NCI-H446 treated with DMSO at 0.1 percent for 48 hours (cell line): ENCODE results near the gene SLC6A19.

Experiments used
- DNase-seq: peaks from one replicate; lab custom pipeline; 2025; lab: John Stamatoyannopoulos, UW

Gene SLC6A19

GRCh38 chr5:1195916-1196315, 5.5 kb upstream of the SLC6A19 start:
- no peak for DNase-seq

GRCh38 chr5:1196562-1196961, 4.8 kb upstream of the SLC6A19 start:
- no peak for DNase-seq

- DNase-seq = no peak
Observed at GRCh38 chr5:1197876-1198666, 3.3 kb upstream of the SLC6A19 start.

DNA sequence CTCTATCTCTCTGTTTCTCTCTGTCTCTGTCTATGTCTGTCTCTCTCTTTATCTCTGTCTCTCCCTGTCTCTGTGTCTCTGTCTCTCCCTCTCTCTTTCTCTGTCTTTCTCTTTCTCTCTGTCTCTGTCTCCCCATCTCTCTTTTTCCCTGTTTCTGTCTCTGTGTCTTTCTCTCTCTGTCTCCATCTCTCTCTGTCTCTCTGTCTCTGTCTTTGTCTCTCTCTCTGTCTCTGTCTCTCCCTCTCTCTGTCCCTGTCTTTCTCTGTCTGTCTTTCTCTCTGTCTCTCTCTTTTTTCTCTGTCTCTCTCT, 2.1 kb upstream of the SLC6A19 start:
- DNase-seq = no peak

DNA sequence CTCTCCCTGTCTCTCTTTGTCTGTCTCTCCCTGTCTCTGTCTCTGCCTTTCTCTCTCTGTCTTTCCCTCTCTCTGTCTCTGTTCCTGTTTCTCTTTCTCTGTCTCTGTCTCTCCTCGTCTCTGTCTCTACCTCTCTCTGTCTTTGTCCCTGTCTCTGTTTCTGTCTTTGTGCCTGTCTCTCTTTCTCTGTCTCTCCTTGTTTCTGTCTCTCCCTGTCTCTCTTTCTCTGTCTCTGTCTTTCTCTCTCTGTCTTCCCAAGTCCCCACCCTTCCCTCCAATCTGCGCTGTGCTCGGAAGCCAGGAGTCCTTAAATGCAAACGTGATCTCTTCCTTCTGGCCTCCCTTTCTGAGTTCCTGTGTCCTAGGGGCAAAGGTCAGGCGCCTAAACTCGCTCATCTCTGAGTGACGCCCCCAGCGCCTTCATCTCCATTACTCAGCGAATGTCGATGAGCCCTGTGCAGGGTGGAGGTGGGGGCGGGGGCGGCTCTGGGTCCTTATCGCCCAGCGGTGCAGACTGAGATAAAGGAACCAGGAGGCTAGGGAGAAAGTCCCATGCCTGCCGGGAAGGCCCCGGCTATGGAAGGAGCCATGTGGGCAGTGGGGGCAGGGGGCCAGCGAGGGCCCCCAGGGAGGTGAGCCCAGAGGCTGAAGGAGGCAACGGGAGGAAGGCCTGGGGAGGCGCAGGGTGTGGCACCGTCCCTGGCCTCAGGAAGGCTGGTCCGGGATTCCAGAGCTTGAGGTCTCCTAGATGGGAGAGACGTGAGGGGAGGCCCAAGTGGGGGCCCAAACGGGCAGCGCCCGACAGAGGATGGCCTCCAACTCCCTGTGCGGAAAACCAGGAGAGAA, 1.5 kb upstream of the SLC6A19 start:
- DNase-seq = no peak

DNA sequence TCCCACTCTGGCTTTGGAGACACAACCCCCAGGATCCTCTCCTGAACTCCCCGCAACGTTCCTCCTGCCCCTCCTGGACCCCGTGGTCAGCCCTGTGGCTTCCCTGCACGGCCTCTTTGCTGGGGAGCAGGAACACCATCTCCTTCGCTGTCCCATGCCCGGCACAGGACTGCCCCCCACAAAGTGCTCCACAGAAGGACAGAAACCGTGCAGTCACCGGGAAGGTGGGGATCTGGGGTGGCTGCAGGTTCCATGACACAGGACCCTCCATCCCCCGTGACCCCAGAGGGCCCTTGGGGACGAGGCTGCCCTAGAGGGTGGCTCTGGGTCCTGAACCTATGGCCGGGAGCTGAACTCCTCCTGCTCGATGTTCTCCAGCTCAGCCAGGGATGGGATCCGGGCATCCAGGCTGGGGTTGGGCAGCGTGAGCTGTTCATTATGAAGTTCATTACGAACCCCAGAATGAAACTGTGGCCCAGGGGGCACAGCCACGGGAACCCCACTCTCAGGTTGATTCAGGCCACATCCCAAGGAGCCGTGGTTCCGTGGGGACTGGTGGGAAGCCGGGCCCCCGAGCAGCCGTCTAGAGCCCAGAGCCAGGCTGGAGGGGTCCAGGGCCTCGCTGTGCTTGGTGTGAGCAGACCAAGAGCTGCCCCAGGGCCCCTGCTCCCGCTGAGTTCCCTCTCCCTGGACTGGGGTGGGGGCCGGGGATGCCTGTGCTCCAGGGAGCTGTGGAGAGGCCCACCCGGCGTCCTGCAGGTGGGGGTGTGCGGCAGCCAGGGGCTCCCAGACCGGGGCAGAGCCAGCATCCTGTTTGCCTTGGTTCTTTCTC, 684 bp upstream of the SLC6A19 start:
- no peak for DNase-seq

DNA sequence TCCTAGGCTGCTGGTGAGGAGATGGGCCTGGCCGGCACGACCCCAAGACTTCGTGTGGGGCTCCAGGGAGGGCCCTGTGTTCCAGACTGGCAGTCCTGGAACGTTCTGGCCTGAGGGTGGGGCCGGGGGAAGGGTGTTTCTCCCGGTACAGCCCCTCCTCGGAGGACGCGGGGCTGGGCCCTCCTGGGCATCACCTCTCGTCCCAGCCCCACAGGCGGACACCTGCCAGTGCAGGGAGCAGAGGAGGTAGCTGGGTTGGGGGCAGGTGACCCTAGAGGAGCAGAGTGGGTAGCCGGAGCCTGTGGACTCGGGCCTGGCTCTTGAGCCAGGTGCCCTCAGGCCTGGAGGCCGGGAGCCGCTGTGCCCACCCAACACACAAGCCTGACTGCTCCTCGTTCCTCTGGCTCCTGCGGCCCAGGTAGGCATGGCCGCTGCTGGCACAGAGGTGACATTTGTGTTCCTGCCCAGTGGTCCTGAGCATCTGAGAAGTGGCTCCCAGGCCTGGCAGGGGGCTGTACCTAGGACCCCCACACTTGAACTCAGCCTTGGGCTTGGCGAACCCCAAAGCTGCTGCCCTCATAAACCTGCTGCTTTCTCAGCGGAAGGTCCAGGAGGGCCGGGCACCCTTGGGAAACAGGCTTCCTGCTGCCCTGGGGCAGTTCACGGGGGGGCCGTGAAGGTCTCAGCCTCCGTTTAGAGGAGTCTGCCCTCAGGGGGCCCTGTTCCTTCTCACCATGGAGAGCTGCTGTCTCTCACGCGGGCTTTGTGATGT, 817 bp downstream of the SLC6A19 start:
- DNase-seq = no peak

DNA sequence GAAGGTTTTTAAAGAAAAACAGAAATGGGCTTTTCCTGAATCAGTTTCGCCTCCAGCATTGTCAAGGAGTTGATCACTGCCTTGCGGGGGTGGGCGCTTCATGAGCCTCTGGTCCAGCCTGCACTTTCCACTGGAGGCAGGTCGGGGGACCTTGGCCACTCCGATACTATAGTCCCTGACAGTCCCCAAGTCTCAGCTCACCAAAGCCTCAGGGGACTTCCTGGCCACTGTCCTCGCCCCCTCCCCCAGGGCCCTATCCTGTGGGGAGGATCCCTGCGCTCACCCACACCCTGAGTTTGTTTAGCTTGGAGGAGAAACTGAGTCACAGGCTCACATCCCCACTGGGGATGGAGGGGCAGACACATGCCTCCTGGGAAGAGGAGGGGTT, 1.4 kb downstream of the SLC6A19 start:
- no peak for DNase-seq

DNA sequence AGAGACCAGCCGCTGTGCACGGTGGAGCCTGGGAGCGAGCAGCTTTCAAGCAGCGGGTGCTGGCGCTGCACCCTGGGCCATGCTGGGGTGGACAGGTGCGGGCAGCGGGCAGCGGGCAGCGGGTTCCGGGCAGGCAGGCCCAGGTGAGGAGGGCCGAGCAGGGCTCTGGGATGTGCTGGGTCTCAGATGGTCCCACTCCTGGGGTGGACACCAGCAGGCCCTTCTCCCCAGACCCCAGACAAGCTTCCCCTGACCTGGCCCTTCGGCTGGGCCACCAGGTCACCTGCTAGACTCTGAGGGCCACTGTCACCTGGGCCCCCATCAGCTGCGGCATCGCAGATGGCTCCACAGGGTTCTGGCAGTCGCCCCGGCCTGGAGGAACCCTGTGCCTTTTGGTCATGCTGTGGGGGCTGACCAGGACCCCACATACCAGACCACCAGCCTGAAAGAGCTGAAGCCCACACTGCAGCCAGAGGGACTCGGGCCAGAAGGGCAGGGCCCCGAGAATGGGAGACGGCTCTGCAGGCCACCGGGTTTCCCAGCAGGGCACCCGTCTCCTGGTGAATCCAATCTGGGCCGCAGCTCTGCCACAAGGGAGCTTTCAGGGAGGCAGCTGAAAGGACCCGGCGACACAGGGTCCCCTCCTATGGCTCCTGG, 2.0 kb downstream of the SLC6A19 start:
- DNase-seq = no peak

GRCh38 chr5:1203968-1204692, 2.7 kb downstream of the SLC6A19 start:
- DNase-seq = no peak

DNA sequence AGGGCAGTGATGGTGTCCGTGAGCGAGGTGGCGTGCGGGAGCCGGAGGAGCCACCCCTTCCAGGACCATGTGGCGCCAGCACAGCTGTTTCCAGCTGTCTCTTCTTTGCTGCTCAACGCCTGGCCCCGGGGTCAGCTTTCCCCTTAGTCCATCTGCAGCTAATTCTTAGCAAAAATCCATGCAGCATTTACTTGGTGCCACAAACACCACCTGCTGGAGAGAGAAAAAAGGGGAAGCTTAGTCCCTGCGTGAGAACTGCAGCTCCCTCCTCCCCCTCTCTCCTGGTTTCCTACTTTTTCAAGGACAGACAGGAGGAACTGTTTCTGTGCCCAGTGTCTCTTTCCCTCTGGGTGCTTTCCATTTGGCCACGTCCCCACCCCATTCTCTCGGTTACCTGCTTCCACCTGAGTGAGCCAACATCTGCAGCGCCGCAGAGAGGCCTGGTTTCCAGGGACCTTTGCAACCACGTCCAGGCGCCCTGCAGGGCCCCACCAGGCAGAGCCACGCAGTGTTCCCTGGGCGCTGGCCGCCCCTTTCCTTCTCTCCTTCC, 3.4 kb downstream of the SLC6A19 start:
- DNase-seq = no peak

DNA sequence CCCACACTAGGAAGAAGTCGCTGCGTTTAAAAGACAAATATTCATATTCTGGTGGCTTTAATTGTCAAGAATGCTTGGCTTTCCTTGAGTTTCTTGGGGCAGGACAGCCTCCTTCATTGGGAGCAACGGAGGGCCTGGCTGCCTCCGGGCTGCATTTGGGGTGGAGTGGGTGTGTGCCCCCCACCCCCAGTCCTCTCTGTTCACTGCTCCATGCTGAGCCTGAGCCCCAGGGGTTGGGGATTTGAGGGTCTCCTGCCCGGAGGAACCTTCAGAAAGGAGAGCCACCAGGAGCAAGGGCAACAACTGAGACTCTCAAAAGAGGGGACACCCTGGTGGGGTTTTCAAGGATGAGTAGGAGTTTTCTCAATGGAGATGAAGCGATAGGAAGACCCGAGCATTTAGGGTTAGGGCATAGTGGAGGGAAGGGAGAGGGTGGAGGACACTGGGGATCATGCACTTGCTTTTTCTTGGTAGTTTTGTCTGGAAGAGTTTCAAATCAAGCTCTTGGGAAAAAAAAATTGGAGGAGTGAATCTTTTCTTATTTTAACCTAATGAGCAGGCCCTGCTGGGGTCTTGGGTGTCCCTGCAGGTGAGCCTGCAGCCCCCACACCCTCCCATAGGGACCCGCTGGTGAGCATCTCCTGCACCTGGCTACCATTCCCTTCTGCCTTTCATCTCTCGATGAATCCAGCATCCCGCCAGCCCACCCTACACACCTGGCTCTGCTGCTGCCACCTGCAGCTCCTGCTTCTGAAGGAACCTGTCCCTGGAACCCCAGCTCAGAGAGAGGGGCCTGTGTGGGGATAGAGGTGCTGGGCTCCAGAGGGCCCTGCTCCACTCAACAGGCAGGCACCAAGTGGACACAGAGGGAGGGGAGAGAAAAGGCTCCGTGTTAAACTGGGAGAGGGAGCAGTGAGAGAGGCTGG, 4.1 kb downstream of the SLC6A19 start:
- DNase-seq = no peak

GRCh38 chr5:1206521-1207412, 5.4 kb downstream of the SLC6A19 start:
- DNase-seq = no peak

DNA sequence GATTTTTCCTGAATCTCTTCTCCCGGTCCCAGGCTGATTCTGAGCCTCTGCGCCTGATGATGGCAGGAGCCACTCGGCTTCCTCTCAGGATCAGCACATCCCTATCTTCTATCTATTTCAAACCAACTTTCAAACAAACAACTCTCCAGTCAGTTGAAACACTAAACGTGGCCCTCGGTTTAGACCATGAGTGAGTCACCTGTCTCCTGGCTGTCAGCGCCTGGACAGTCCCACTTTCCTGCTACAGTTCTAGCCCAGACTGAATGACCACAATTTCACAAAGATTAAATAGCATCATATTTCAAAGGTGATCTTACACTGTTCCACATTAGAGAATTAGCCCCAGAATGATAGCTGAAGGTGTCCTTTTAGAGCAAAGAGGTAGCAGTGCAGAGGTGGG, 6.2 kb downstream of the SLC6A19 start:
- no peak for DNase-seq

DNA sequence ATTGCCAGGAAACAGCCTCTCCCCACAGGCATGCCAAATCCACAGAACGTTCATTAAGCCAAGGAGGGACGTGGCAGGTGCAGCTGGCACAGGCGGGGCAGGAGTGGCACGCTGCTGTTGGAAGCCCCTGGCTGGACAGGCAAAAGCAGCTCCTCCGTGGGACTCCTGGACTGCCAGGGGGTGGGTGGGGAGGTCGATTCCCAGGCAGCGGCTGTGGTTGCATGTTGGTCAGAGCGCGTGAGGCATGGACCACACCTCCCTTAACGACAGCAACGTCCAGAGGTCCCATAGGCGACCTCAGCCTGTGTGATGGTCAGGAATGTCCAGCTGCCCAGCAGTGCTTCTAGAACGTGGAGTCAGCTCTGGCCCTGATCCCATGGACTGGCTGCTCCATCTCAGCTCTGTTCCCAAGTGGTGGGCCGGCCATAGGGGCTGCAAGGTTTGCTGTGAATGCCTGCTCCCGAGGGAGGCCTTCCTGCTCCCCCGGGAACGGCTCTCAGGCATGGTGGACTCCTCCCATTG, 6.9 kb downstream of the SLC6A19 start:
- no peak for DNase-seq

DNA sequence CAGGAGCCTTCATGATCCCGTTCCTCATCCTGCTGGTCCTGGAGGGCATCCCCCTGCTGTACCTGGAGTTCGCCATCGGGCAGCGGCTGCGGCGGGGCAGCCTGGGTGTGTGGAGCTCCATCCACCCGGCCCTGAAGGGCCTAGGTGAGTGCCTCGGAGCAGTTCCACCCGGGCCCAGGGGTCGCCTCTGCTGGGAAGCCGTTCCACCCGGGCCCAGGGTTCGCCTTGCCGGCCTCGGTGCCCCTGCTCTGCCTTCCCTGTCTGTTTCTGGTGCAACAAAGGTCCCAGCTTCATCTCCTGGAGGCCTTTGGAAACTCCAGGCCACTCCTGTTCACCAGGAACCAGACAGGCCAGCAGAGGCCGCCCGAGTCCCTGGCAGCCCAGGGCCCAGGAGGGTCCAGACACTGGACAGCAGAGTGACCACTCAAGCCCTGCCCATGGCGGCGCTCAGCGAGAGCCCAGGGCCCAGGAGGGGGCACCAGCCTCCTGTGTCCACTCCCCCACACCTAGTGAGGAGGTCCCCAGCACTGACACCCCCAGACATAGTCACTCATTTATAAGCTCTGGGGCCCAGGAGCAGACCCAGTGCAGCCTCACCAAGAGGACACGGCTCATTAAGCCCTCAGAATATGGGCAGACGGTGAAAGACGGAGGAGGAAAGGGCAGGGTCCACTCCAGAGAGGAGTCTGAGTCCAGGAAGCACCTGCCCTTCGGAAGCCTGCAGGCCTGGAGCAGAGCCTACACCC, 7.5 kb downstream of the SLC6A19 start:
- no peak for DNase-seq

DNA sequence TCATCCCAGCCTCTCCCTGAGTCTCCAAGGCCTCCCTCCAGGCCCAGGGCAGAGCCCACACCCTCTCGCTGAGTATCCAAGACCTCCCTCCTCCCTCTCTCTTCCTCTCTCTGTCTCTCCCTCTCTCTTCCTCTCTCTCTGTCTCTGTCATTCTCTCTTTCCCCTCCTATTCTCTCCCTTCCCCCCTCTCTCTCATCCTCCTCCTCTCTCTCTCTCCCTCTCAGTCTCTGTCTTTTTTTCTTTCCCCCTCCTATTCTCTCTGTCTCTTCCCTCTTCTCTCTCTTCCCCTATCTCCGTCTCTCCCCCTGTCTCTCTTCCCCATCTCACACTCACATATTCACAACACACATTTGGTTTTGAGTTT, 8.1 kb downstream of the SLC6A19 start:
- no peak for DNase-seq
